Measurements from ENCODE around the gene MCCC2. TPM values are rescaled to one million over a fixed set of nuclear protein-coding genes. Genes with fewer than 3 reads are reported as not detected.
A peak's percentile ranks its signal among the peaks of the same experiment; 100 is the strongest.

MCCC2 gene
- total RNA-seq, 3 donors from 2014 or later: 48.6 to 143 (median 56.4) TPM

DNA sequence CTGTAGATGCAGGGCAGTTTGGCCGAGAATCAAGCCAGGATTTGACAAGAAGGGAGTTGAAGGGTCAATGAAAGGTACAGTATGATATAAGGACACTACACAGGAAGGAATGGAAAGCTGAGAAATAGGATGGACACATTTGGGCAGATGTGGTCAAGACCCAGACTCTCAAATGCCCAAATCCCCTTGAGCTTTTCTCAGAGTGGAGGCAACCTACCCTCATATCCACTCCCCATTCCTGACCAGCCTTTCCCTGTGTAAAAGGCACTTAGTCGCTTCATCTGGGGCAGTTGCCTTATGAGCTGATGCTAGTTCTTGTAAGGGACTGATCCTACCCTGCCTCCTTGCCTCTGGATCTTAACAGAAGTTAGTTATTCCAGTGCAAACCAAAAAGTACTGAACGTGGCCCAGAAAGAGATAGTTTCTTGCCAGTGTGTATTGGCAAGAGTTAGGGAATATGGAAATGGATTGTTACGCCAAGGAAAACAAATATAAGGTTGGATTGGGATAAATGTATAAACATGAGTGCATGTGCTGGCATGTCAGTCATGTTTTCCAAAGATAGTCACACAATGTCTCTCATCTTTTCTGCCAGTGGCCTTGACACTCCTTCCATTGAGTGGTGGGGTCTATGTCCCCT, 4.1 kb upstream of the MCCC2 start:
- intact Hi-C loops (cut with DNase I; ENCODE audit: low total_unique reads): no loop called here
- Histone ChIP-seq H3K27ac (no peak overlapping the region), H3K9me3 (peaks cover 0 to 4% of the 10 kb centered on the region in 2 donors), H3K27me3 (no peaks in the 10 kb centered on the region), H3K4me1 (peaks cover 0 to 3% of the 10 kb centered on the region in 2 donors), H3K4me3 (no peak overlapping the region), H3K36me3 (no peaks in the 10 kb centered on the region)
- no peak for DNase-seq (ENCODE audit: low spot score in 2 of 2)
- TF ChIP-seq POLR2AphosphoS5 (IDR thresholded peaks at IDR 0.05) (no peak), CTCF (IDR thresholded peaks at IDR 0.05) (no peak), POLR2A (IDR thresholded peaks at IDR 0.05) (no peak)

DNA sequence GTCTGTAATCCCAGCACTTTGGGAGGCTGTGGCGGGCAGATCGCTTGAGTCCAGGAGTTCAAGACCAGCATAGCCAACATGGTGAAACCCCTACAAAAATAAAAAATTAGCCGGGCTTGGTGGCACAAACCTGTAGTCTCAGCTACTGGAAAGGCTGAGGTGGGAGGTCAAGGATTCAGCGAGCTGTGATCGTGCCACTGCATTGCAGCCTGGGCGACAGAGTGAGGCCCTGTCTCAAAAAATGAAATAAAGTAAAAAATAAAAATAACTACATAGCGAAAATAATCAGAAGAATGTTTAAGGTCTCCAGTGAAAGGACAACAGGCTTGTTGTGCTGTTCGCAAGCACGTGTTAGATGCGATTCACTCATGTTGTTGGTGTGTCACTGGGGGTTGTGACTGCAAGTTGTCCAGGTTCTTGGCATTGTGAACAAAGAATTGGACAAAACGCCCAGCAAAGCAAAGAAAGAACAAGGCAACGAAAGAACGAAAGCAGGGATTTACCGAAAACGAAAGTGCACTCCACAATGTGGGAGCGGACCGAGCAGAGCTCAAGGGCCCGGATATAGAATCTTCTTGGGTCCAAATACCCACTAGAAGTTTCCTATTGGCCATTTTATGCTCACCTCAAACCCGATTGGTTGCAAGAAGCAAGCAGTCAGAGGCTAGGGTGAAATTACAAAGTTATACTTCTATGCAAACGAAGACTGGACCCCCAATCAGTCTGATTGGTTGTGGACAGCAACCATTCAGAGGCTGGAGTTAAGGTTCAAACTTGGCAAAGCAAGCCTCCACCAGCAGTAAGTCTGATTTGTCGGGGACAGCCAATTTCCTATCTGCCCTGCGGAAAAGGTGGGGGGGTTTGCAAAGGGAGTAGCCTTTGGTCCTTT, 844 bp upstream of the MCCC2 start:
- TF ChIP-seq POLR2A (IDR thresholded peaks at IDR 0.05): no peak
- TF ChIP-seq CTCF (IDR thresholded peaks at IDR 0.05): no peak
- DNase-seq (ENCODE audit: low spot score in 2 of 2): no peak
- H3K27me3 ChIP-seq: no peaks in the 10 kb centered on the region
- H3K4me3 ChIP-seq: peak overlapping the region; percentile 73 to 85 (median 76)
- H3K27ac ChIP-seq: peak overlapping the region; percentile 88 to 93
- H3K9me3 ChIP-seq: no peaks in the 10 kb centered on the region
- peaks cover 2 to 3% of the 10 kb centered on the region in 2 donors for H3K4me1 ChIP-seq
- H3K36me3 ChIP-seq: no peaks in the 10 kb centered on the region
- intact Hi-C loops (cut with DNase I; ENCODE audit: low total_unique reads): no loop called here

- DNase-seq (ENCODE audit: low spot score in 2 of 2): no peak
- intact Hi-C loops (cut with DNase I; ENCODE audit: low total_unique reads): no loop called here
- no peak for TF ChIP-seq POLR2AphosphoS5 (IDR thresholded peaks at IDR 0.05)
- TF ChIP-seq CTCF (IDR thresholded peaks at IDR 0.05): no peak
- TF ChIP-seq POLR2A (IDR thresholded peaks at IDR 0.05): no peak
- Histone ChIP-seq H3K9me3 (no peaks in the 10 kb centered on the region), H3K4me3 (peak overlapping the region; percentile 73 to 85 (median 76)), H3K36me3 (no peaks in the 10 kb centered on the region), H3K4me1 (peaks cover 2 to 3% of the 10 kb centered on the region in 2 donors), H3K27me3 (no peaks in the 10 kb centered on the region), H3K27ac (peak overlapping the region; percentile 88 to 93)
Observed at GRCh38 chr5:71587766-71588532, 809 bp downstream of the MCCC2 start.

DNA sequence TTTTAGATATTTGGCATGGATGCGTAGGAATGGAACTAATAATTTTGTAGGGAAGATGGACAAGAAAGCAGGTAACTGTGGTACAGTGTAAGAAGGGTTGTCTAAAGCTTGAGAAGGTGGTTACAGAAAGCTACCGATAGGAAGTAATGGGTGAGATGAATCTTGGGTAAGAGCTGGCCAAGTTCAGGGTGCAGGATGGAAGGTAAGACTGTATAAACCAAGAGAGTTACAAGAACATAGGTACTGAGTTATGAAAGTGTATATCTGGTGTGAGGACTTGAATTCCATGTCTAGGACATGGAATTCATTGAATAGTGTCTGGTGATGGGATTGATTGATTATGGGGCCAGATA, 1.4 kb downstream of the MCCC2 start:
- H3K27me3 ChIP-seq: no peaks in the 10 kb centered on the region
- H3K36me3 ChIP-seq: no peaks in the 10 kb centered on the region
- no peak for DNase-seq (ENCODE audit: low spot score in 2 of 2)
- H3K4me3 ChIP-seq: peak overlapping the region in 2 of 3 donors; percentile 73 to 76
- no peak for TF ChIP-seq CTCF (IDR thresholded peaks at IDR 0.05)
- no peak for TF ChIP-seq POLR2AphosphoS5 (IDR thresholded peaks at IDR 0.05)
- no peak for TF ChIP-seq POLR2A (IDR thresholded peaks at IDR 0.05)
- no peaks in the 10 kb centered on the region for H3K9me3 ChIP-seq
- peaks cover 2 to 3% of the 10 kb centered on the region in 2 donors for H3K4me1 ChIP-seq
- intact Hi-C loops (cut with DNase I; ENCODE audit: low total_unique reads): no loop called here
- H3K27ac ChIP-seq: peak overlapping the region; percentile 88 to 93

Data from breast epithelium (tissue), 4 donors.